ENCODE measurements around the gene TMCC3. TPM values are rescaled to one million over a fixed set of nuclear protein-coding genes. Genes with fewer than 3 reads are reported as not detected.

The TMCC3 gene
- total RNA-seq, 1 donor = 0.36 TPM

DNA sequence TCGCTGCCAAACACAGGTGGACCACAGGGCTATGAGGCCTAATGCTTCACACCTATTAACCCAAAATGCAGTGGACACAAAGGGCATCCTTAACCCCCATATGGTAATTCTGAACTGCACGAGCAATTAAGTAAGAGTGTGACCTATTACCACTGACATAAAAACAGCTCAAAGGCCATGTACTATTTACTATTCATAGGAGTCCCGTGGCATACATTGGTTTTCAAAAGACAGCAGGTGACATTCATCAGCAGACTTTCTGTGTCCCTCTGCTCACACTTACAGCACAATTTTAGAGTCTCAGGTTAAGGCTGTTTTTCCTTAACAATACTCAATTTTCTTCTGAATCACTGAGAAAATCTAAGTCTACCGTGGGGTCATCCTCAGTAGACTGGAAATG is 23.1 kb upstream of the TMCC3 start:
- Histone ChIP-seq H3K27me3 (ENCODE audit: insufficient read depth, low read length) (peaks cover 50% of the 10 kb centered on the region), H4K20me1 (ENCODE audit: insufficient read depth, low read length) (no peaks in the 10 kb centered on the region), H3K4me1 (ENCODE audit: insufficient read depth, low read length) (no peaks in the 10 kb centered on the region), H3K4me3 (ENCODE audit: insufficient read depth, low read length) (no peak overlapping the region), H3K79me2 (ENCODE audit: insufficient read depth, low read length) (no peaks in the 10 kb centered on the region), H3K4me2 (ENCODE audit: insufficient read depth, low read length) (no peak overlapping the region), H2AFZ (ENCODE audit: low read length) (no peak overlapping the region), H3K27ac (ENCODE audit: low read depth, low read length) (no peak overlapping the region), H3K9me3 (ENCODE audit: low read depth, low read length) (no peaks in the 10 kb centered on the region), H3K36me3 (ENCODE audit: insufficient read depth, low read length) (no peaks in the 10 kb centered on the region)
- TF ChIP-seq, protein P1, sequence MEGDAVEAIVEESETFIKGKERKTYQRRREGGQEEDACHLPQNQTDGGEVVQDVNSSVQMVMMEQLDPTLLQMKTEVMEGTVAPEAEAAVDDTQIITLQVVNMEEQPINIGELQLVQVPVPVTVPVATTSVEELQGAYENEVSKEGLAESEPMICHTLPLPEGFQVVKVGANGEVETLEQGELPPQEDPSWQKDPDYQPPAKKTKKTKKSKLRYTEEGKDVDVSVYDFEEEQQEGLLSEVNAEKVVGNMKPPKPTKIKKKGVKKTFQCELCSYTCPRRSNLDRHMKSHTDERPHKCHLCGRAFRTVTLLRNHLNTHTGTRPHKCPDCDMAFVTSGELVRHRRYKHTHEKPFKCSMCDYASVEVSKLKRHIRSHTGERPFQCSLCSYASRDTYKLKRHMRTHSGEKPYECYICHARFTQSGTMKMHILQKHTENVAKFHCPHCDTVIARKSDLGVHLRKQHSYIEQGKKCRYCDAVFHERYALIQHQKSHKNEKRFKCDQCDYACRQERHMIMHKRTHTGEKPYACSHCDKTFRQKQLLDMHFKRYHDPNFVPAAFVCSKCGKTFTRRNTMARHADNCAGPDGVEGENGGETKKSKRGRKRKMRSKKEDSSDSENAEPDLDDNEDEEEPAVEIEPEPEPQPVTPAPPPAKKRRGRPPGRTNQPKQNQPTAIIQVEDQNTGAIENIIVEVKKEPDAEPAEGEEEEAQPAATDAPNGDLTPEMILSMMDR (IDR thresholded peaks at IDR 0.05; ENCODE audit: extremely low read depth, low read depth, low read length) = no peak
- no peak for DNase-seq (ENCODE audit: insufficient read length, low spot score, missing footprints)

DNA sequence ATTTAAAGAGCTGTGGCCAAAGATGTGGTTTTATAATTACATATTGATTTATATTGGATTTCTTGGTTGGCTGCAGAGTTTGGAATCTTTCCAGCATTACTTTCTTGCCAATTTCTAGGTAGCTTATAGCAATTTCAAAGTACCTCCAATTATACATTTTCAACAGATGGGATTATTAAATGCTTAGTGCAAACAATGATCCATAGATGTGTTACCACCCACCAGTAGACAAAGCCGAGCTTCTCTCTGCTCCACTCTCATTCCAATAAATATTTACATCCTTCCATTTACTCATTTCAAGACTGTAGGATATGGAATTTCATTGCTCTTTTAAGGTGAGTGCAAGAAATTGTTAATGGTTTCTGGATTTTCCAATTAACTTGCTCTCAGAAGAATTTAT is 21.6 kb upstream of the TMCC3 start:
- Histone ChIP-seq H3K27ac (ENCODE audit: low read depth, low read length) (no peak overlapping the region), H3K27me3 (ENCODE audit: insufficient read depth, low read length) (peaks cover 55% of the 10 kb centered on the region), H3K4me3 (ENCODE audit: insufficient read depth, low read length) (no peak overlapping the region), H3K79me2 (ENCODE audit: insufficient read depth, low read length) (no peaks in the 10 kb centered on the region), H3K4me2 (ENCODE audit: insufficient read depth, low read length) (no peak overlapping the region), H2AFZ (ENCODE audit: low read length) (no peak overlapping the region), H3K4me1 (ENCODE audit: insufficient read depth, low read length) (no peaks in the 10 kb centered on the region), H3K9me3 (ENCODE audit: low read depth, low read length) (no peaks in the 10 kb centered on the region), H3K36me3 (ENCODE audit: insufficient read depth, low read length) (no peaks in the 10 kb centered on the region), H4K20me1 (ENCODE audit: insufficient read depth, low read length) (no peaks in the 10 kb centered on the region)
- TF ChIP-seq, protein P1 (IDR thresholded peaks at IDR 0.05; ENCODE audit: extremely low read depth, low read depth, low read length) = no peak
- DNase-seq (ENCODE audit: insufficient read length, low spot score, missing footprints) = no peak

DNA sequence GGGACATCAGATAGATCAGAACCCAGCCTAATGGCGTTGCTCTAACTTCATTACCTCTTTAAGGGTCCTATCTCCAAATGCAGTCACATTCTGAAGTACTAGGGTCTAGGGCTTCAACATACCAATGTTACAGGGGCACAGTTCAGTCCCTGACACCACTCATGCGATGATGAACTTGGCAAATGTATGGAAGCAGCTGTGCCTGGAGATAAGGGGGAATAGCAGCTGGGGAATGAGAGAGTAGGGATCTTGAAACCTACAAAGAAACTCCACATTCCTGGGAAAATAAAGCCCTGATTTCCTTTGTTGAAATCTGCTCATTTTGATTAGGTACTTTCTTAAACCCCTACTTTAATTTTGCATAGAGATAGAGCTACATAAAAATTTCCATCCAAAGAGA is 20.5 kb upstream of the TMCC3 start:
- no peaks in the 10 kb centered on the region for H3K36me3 ChIP-seq (ENCODE audit: insufficient read depth, low read length)
- no peaks in the 10 kb centered on the region for H4K20me1 ChIP-seq (ENCODE audit: insufficient read depth, low read length)
- no peak overlapping the region for H3K4me3 ChIP-seq (ENCODE audit: insufficient read depth, low read length)
- H3K27me3 ChIP-seq (ENCODE audit: insufficient read depth, low read length) = peaks cover 61% of the 10 kb centered on the region
- H3K79me2 ChIP-seq (ENCODE audit: insufficient read depth, low read length) = no peaks in the 10 kb centered on the region
- no peak overlapping the region for H3K4me2 ChIP-seq (ENCODE audit: insufficient read depth, low read length)
- no peaks in the 10 kb centered on the region for H3K9me3 ChIP-seq (ENCODE audit: low read depth, low read length)
- no peak overlapping the region for H2AFZ ChIP-seq (ENCODE audit: low read length)
- TF ChIP-seq, protein P1 (IDR thresholded peaks at IDR 0.05; ENCODE audit: extremely low read depth, low read depth, low read length) = no peak
- DNase-seq (ENCODE audit: insufficient read length, low spot score, missing footprints) = no peak
- H3K27ac ChIP-seq (ENCODE audit: low read depth, low read length) = no peak overlapping the region
- no peaks in the 10 kb centered on the region for H3K4me1 ChIP-seq (ENCODE audit: insufficient read depth, low read length)

DNA sequence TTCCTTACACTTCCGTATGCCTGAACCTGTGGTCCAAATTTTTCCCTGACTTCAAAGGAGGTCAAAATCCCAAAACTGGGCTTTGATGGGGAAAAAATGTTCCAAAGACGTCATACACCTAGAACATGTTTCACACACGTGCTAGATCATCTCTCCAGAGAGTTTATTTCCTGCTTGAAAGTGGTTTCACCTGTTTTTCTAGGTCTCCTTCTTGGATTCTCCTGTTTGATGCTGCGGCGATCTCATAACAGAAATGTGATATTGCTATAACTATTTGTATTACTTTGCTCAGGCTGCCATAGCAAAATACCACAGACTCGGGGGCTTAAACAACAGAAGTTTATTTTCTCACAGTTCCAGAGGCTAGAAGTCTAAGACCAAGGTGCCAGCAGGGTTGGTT is 19.7 kb upstream of the TMCC3 start:
- H3K9me3 ChIP-seq (ENCODE audit: low read depth, low read length) = no peaks in the 10 kb centered on the region
- no peak overlapping the region for H3K4me3 ChIP-seq (ENCODE audit: insufficient read depth, low read length)
- no peak overlapping the region for H3K4me2 ChIP-seq (ENCODE audit: insufficient read depth, low read length)
- no peak overlapping the region for H3K27ac ChIP-seq (ENCODE audit: low read depth, low read length)
- no peaks in the 10 kb centered on the region for H4K20me1 ChIP-seq (ENCODE audit: insufficient read depth, low read length)
- H3K27me3 ChIP-seq (ENCODE audit: insufficient read depth, low read length) = peaks cover 69% of the 10 kb centered on the region
- no peak overlapping the region for H2AFZ ChIP-seq (ENCODE audit: low read length)
- TF ChIP-seq, protein P1 (IDR thresholded peaks at IDR 0.05; ENCODE audit: extremely low read depth, low read depth, low read length) = no peak
- no peaks in the 10 kb centered on the region for H3K36me3 ChIP-seq (ENCODE audit: insufficient read depth, low read length)
- H3K4me1 ChIP-seq (ENCODE audit: insufficient read depth, low read length) = no peaks in the 10 kb centered on the region
- DNase-seq (ENCODE audit: insufficient read length, low spot score, missing footprints) = no peak
- no peaks in the 10 kb centered on the region for H3K79me2 ChIP-seq (ENCODE audit: insufficient read depth, low read length)

All from osteoblast (primary cell).